ENCODE measurements around the gene DLGAP1. TPM values are rescaled to one million over a fixed set of nuclear protein-coding genes. Genes with fewer than 3 reads are reported as not detected.

The DLGAP1 gene
- total and polyA plus RNA-seq, 3 experiments from 2014 or later, result 0.07 to 0.46 TPM; not detected in 1

DNA sequence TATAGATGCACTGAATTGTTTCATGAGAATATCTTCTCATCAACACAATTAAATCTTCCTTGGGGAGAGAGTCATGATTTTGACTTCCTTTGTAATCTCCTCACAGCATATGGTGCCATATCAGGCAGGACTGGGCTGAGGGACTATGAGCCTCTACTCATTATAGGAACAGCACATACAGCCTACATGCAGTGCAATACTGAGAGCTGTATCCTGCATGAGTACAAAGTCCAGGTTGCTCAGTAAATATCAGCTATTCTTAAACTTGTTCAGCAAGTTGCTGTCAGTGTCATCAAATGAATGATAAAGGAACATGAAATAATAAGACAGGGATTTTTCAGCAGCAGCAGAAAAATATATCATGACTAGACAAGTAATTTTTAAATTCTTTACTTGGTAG, 10.8 kb downstream of the DLGAP1 start:
- no peak for DNase-seq
- no peaks in the 10 kb centered on the region for H3K27me3 ChIP-seq (ENCODE audit: insufficient read depth, low read length, poor library complexity, severe bottlenecking)
- peak overlapping the region in 1 of 7 donors; percentile 1 for H3K4me3 Mint-ChIP-seq
- POLR2A ChIA-PET, result no interaction called here
- no peak overlapping the region for H3K27ac Mint-ChIP-seq
- no peaks in the 10 kb centered on the region for H3K36me3 Mint-ChIP-seq
- H3K9me3 ChIP-seq (ENCODE audit: low read length), result peaks cover 3% of the 10 kb centered on the region
- CTCF ChIA-PET, result no interaction called here
- no peaks in the 10 kb centered on the region for H3K27me3 Mint-ChIP-seq
- H3K27ac ChIP-seq (ENCODE audit: low read depth, low read length), result no peak overlapping the region
- H3K4me3 ChIP-seq (ENCODE audit: low read length), result no peak overlapping the region
- peaks cover 0 to 12% (median 3%) of the 10 kb centered on the region in 5 donors for H3K9me3 Mint-ChIP-seq
- H3K4me1 ChIP-seq (ENCODE audit: insufficient read depth, low read length), result no peaks in the 10 kb centered on the region
- H3K4me1 Mint-ChIP-seq, result no peaks in the 10 kb centered on the region
- H3K36me3 ChIP-seq (ENCODE audit: insufficient read depth, low read length), result no peaks in the 10 kb centered on the region

DNA sequence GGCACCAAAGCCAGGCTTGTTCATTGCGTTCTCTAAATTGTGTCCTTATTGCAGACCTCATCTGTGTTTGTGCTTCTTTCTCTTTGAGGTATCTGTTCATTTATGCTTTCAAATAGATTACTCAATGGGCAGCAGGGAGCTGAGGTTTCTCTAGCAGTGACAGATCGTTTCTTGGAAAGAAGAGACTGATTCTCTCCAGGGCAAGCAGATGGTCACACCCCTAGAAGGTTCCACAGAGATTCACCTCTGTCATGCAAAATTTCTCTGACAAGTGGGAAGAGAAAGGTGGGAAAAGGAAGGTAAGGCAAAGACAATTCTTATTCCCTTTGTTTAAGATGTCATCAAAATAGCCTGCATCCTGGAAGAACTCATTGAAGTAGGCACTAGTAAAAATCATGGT, 14.0 kb downstream of the DLGAP1 start:
- H3K36me3 Mint-ChIP-seq, result no peaks in the 10 kb centered on the region
- no peak overlapping the region for H3K4me3 ChIP-seq (ENCODE audit: low read length)
- H3K4me1 ChIP-seq (ENCODE audit: insufficient read depth, low read length), result no peaks in the 10 kb centered on the region
- H3K27ac ChIP-seq (ENCODE audit: low read depth, low read length), result no peak overlapping the region
- H3K27me3 Mint-ChIP-seq, result no peaks in the 10 kb centered on the region
- no peak overlapping the region for H3K27ac Mint-ChIP-seq
- no peaks in the 10 kb centered on the region for H3K36me3 ChIP-seq (ENCODE audit: insufficient read depth, low read length)
- H3K9me3 ChIP-seq (ENCODE audit: low read length), result peaks cover 3% of the 10 kb centered on the region
- no peak overlapping the region for H3K4me3 Mint-ChIP-seq
- H3K9me3 Mint-ChIP-seq, result peaks cover 0 to 27% (median 3%) of the 10 kb centered on the region in 5 donors
- ChIA-PET CTCF (no interaction called here), POLR2A (no interaction called here)
- no peaks in the 10 kb centered on the region for H3K27me3 ChIP-seq (ENCODE audit: insufficient read depth, low read length, poor library complexity, severe bottlenecking)
- no peak for DNase-seq
- H3K4me1 Mint-ChIP-seq, result no peaks in the 10 kb centered on the region

DNA sequence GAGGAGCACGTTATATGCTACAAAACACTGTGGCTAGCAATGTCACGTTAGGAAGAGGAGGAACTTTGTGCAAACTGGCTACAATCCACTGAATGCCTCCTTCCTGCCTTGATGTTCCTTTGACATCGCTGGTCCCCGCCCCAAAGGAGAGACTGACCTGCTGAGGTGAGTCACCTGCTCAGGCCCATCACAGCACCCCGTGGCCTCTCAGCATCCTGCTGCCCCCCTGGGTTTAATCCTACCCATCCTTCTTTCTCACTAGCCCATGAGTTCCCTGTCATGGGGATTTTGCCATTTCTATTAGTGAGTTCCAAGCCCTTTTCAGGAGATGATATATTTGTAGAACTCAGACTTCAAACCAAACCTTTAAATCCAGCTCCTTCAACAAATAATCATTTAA, 16.2 kb downstream of the DLGAP1 start:
- Mint-ChIP-seq H3K4me1 (no peaks in the 10 kb centered on the region), H3K4me3 (no peak overlapping the region), H3K9me3 (peaks cover 0 to 23% (median 3%) of the 10 kb centered on the region in 5 donors), H3K36me3 (no peaks in the 10 kb centered on the region), H3K27ac (no peak overlapping the region), H3K27me3 (no peaks in the 10 kb centered on the region)
- no peak for DNase-seq
- no peaks in the 10 kb centered on the region for H3K27me3 ChIP-seq (ENCODE audit: insufficient read depth, low read length, poor library complexity, severe bottlenecking)
- no peak overlapping the region for H3K27ac ChIP-seq (ENCODE audit: low read depth, low read length)
- H3K4me1 ChIP-seq (ENCODE audit: insufficient read depth, low read length), result no peaks in the 10 kb centered on the region
- ChIA-PET CTCF (no interaction called here), POLR2A (no interaction called here)
- H3K9me3 ChIP-seq (ENCODE audit: low read length), result no peaks in the 10 kb centered on the region
- no peaks in the 10 kb centered on the region for H3K36me3 ChIP-seq (ENCODE audit: insufficient read depth, low read length)
- no peak overlapping the region for H3K4me3 ChIP-seq (ENCODE audit: low read length)

DNA sequence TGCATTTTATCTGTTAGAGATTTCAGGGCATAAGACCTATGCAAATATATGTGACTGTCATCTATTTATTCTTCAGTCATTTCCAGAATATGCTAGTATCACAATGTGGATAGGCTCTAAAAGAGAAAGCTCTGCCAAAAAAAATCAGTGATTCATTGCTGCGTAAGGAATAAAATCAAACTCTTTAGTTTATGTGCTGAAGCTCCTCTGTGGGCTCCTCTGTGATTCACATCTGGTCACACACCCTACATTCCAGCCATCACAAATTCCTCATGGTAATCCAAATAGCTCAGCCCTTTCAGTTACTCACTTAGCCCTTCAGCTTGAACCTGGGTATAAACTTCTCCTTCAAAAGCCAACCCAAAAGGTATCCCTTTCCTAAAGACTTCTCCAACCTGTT, 21.4 kb downstream of the DLGAP1 start:
- no peak overlapping the region for H3K4me3 Mint-ChIP-seq
- DNase-seq, result no peak
- H3K27me3 Mint-ChIP-seq, result no peaks in the 10 kb centered on the region

DNA sequence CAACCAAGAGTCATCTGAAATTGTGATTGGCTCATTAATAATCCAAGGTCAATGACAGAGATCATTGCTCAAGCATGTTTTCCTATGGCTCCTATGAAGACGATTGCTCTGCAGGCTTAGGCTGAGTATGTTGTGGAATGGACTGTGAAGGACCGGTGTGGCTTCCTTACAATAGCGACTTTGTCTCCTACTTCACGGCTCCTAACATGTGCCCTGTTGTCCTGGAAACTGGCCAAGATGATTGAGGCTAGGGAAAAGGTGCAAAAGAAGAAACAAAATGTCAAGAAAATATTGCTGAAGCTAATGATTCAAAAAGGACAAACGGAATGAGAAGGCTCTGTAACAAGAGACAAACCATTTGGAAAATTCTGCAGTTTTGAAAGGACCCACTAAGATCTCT, 24.3 kb downstream of the DLGAP1 start:
- H3K9me3 Mint-ChIP-seq, result peaks cover 0 to 29% (median 2%) of the 10 kb centered on the region in 5 donors
- H3K36me3 Mint-ChIP-seq, result no peaks in the 10 kb centered on the region
- H3K4me3 Mint-ChIP-seq, result no peak overlapping the region
- H3K4me1 Mint-ChIP-seq, result no peaks in the 10 kb centered on the region
- no peak overlapping the region for H3K27ac ChIP-seq (ENCODE audit: low read depth, low read length)
- H3K27me3 ChIP-seq (ENCODE audit: insufficient read depth, low read length, poor library complexity, severe bottlenecking), result no peaks in the 10 kb centered on the region
- no peaks in the 10 kb centered on the region for H3K36me3 ChIP-seq (ENCODE audit: insufficient read depth, low read length)
- H3K27ac Mint-ChIP-seq, result no peak overlapping the region
- ChIA-PET POLR2A (no interaction called here), CTCF (no interaction called here)
- DNase-seq, result no peak
- H3K9me3 ChIP-seq (ENCODE audit: low read length), result no peaks in the 10 kb centered on the region
- H3K4me3 ChIP-seq (ENCODE audit: low read length), result no peak overlapping the region
- H3K4me1 ChIP-seq (ENCODE audit: insufficient read depth, low read length), result no peaks in the 10 kb centered on the region
- H3K27me3 Mint-ChIP-seq, result no peaks in the 10 kb centered on the region

More for the DNA sequence above, 21.4 kb downstream of the DLGAP1 start:
- Histone ChIP-seq H3K9me3 (ENCODE audit: low read length) (no peaks in the 10 kb centered on the region), H3K4me3 (ENCODE audit: low read length) (no peak overlapping the region), H3K27ac (ENCODE audit: low read depth, low read length) (no peak overlapping the region), H3K36me3 (ENCODE audit: insufficient read depth, low read length) (no peaks in the 10 kb centered on the region), H3K27me3 (ENCODE audit: insufficient read depth, low read length, poor library complexity, severe bottlenecking) (no peaks in the 10 kb centered on the region), H3K4me1 (ENCODE audit: insufficient read depth, low read length) (no peaks in the 10 kb centered on the region)
- H3K4me1 Mint-ChIP-seq, result no peaks in the 10 kb centered on the region
- peaks cover 0 to 28% (median 2%) of the 10 kb centered on the region in 5 donors for H3K9me3 Mint-ChIP-seq
- ChIA-PET POLR2A (no interaction called here), CTCF (no interaction called here)
- H3K27ac Mint-ChIP-seq, result no peak overlapping the region
- H3K36me3 Mint-ChIP-seq, result no peaks in the 10 kb centered on the region

DNA sequence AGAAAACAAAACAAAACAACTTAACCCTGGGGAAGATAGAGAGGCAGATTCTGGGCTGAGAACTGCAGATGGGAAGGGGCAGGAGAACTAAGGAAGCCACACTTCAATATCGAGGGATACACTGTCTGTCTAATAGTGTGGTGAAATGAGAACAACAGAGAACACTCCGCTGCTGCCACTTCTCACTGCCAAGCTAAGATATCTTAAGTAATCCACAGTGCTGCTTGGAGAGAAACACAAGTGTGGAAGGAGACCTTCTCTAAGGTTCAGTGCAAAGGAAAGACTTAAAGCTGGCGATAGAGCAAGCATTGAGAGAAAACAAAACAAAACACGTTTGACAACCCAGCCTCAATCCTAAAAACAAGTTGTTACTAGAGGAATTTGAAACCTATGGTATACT, 37.4 kb downstream of the DLGAP1 start:
- H3K4me3 ChIP-seq (ENCODE audit: low read length), result no peak overlapping the region
- no peaks in the 10 kb centered on the region for H3K27me3 ChIP-seq (ENCODE audit: insufficient read depth, low read length, poor library complexity, severe bottlenecking)
- no peak overlapping the region for H3K27ac ChIP-seq (ENCODE audit: low read depth, low read length)
- H3K36me3 Mint-ChIP-seq, result no peaks in the 10 kb centered on the region
- no peak overlapping the region for H3K4me3 Mint-ChIP-seq
- no peaks in the 10 kb centered on the region for H3K9me3 ChIP-seq (ENCODE audit: low read length)
- no peaks in the 10 kb centered on the region for H3K4me1 Mint-ChIP-seq
- POLR2A ChIA-PET, result no interaction called here
- DNase-seq, result no peak
- H3K36me3 ChIP-seq (ENCODE audit: insufficient read depth, low read length), result no peaks in the 10 kb centered on the region
- H3K27ac Mint-ChIP-seq, result no peak overlapping the region
- peaks cover 1 to 20% (median 7%) of the 10 kb centered on the region in 5 donors for H3K9me3 Mint-ChIP-seq
- peaks cover 0 to 2% of the 10 kb centered on the region in 2 donors for H3K27me3 Mint-ChIP-seq
- CTCF ChIA-PET, result no interaction called here
- H3K4me1 ChIP-seq (ENCODE audit: insufficient read depth, low read length), result no peaks in the 10 kb centered on the region

DNA sequence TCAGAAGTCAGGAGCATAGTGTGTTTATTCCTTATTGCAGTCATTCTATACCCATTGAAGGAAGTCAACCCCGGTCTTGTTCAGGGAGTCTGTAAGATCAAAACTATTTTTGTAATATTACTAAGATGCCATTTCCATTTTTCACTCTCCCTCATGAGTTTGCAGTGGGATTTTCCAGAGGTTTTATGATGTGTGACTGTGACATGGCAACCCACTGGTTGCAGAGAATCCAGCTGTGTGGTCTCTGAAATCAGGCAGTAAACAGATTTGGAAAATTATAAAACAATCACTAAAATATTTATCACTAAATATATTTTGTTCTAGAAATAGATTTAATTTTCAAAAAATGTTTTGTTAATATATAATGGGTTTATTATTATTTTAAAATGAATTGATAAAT, 38.1 kb downstream of the DLGAP1 start:
- Histone ChIP-seq H3K36me3 (ENCODE audit: insufficient read depth, low read length) (no peaks in the 10 kb centered on the region), H3K4me1 (ENCODE audit: insufficient read depth, low read length) (no peaks in the 10 kb centered on the region), H3K27ac (ENCODE audit: low read depth, low read length) (no peak overlapping the region), H3K9me3 (ENCODE audit: low read length) (no peaks in the 10 kb centered on the region), H3K27me3 (ENCODE audit: insufficient read depth, low read length, poor library complexity, severe bottlenecking) (no peaks in the 10 kb centered on the region), H3K4me3 (ENCODE audit: low read length) (no peak overlapping the region)
- POLR2A ChIA-PET, result no interaction called here
- Mint-ChIP-seq H3K9me3 (peaks cover 1 to 20% (median 7%) of the 10 kb centered on the region in 5 donors), H3K36me3 (no peaks in the 10 kb centered on the region), H3K27me3 (peaks cover 0 to 2% of the 10 kb centered on the region in 2 donors), H3K27ac (no peak overlapping the region), H3K4me3 (no peak overlapping the region), H3K4me1 (no peaks in the 10 kb centered on the region)
- CTCF ChIA-PET, result no interaction called here
- DNase-seq, result no peak

DNA sequence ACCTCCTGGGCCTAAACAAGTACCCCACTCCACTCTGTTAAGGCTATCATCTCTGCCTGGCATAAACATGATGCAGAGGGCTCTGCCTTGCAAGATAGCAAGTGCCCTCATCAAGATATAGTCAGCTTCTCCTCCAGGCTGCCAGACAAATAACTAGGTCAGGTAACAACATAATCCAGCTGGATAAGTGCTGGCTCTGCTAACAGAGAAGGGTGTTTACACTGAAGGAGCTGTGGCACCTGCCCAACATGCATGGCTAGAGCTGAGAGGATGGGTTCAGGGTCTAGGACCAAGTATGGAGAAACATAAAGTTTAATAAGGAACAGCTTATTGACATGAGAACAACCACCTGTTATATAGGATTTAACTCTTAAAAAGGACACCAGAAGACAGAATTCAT, 42.8 kb downstream of the DLGAP1 start:
- DNase-seq, result no peak
- Mint-ChIP-seq H3K4me3 (no peak overlapping the region), H3K27me3 (no peaks in the 10 kb centered on the region), H3K9me3 (peaks cover 0 to 11% (median 8%) of the 10 kb centered on the region in 5 donors), H3K36me3 (no peaks in the 10 kb centered on the region), H3K4me1 (no peaks in the 10 kb centered on the region), H3K27ac (no peak overlapping the region)
- ChIA-PET POLR2A (no interaction called here), CTCF (no interaction called here)
- no peak overlapping the region for H3K4me3 ChIP-seq (ENCODE audit: low read length)
- no peaks in the 10 kb centered on the region for H3K9me3 ChIP-seq (ENCODE audit: low read length)
- no peaks in the 10 kb centered on the region for H3K36me3 ChIP-seq (ENCODE audit: insufficient read depth, low read length)
- H3K27ac ChIP-seq (ENCODE audit: low read depth, low read length), result no peak overlapping the region
- no peaks in the 10 kb centered on the region for H3K4me1 ChIP-seq (ENCODE audit: insufficient read depth, low read length)
- no peaks in the 10 kb centered on the region for H3K27me3 ChIP-seq (ENCODE audit: insufficient read depth, low read length, poor library complexity, severe bottlenecking)

DNA sequence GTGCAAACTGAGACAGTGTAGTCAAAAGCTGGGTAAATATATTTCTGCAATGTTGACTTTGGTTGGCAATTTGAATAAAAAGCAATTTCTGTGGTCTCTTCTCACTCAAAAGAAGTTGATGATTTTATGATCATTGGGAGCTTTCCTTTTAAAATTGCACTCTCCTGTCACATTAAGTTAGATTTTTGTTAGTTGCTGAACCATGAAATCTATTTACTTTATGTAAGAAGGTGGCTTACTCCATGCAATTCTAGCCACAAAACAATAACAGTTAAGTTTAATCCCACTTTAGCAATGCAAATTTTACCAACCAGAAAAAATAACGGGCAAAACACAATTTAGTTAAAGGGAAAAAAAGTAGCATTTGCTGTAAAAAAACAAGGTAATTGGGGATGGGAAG, 48.3 kb downstream of the DLGAP1 start:
- no peak for DNase-seq
- CTCF ChIA-PET, result no interaction called here

More for the DNA sequence above, 48.3 kb downstream of the DLGAP1 start:
- no peak overlapping the region for H3K27ac ChIP-seq (ENCODE audit: low read depth, low read length)
- H3K9me3 ChIP-seq (ENCODE audit: low read length), result no peaks in the 10 kb centered on the region
- H3K36me3 Mint-ChIP-seq, result no peaks in the 10 kb centered on the region
- H3K4me3 Mint-ChIP-seq, result no peak overlapping the region
- no peak overlapping the region for H3K27ac Mint-ChIP-seq
- no peaks in the 10 kb centered on the region for H3K4me1 Mint-ChIP-seq
- H3K4me3 ChIP-seq (ENCODE audit: low read length), result no peak overlapping the region
- POLR2A ChIA-PET, result no interaction called here
- no peaks in the 10 kb centered on the region for H3K4me1 ChIP-seq (ENCODE audit: insufficient read depth, low read length)
- no peaks in the 10 kb centered on the region for H3K27me3 ChIP-seq (ENCODE audit: insufficient read depth, low read length, poor library complexity, severe bottlenecking)
- H3K9me3 Mint-ChIP-seq, result peaks cover 3 to 16% (median 7%) of the 10 kb centered on the region in 5 donors
- H3K36me3 ChIP-seq (ENCODE audit: insufficient read depth, low read length), result no peaks in the 10 kb centered on the region
- H3K27me3 Mint-ChIP-seq, result no peaks in the 10 kb centered on the region

All from CD8-positive, alpha-beta memory T cell (primary cell).